ENCODE results near the gene CTSH.

- no peak for TF ChIP-seq SP1 (CRISPR knock-in tag; conservative IDR thresholded peaks at IDR 0.05)
- no peak for TF ChIP-seq CTCF (IDR thresholded peaks at IDR 0.05)
- no peak for TF ChIP-seq FOXP4 (CRISPR knock-in tag; IDR thresholded peaks at IDR 0.05)
- TF ChIP-seq TCF7 (CRISPR knock-in tag; IDR thresholded peaks at IDR 0.05; ENCODE audit: low read depth): no peak
Measured at GRCh38 chr15:78988361-78988911, 43.6 kb upstream of the CTSH start.
